Measurements from ENCODE around the gene SFI1.
"Not testable (repeated sequence)": the region's sequence is repeated elsewhere in the genome, so short reads cannot be mapped to it uniquely, and the experiment has no call there.

Gene SFI1

GRCh38 chr22:31493355-31493754 lies 3.0 kb upstream of the SFI1 start:
- DNase-seq: not testable (repeated sequence)

- no peak for DNase-seq
Measured at GRCh38 chr22:31495343-31495742, 993 bp upstream of the SFI1 start.

GRCh38 chr22:31496735-31497146 lies 405 bp downstream of the SFI1 start:
- peak; percentile 61 for DNase-seq

GRCh38 chr22:31497148-31497938 lies 1.0 kb downstream of the SFI1 start:
- DNase-seq: peak; percentile 8

- peak; percentile 17 for DNase-seq
Measured at GRCh38 chr22:31501738-31502137, 5.4 kb downstream of the SFI1 start.

- DNase-seq: no peak
Measured at GRCh38 chr22:31503211-31503964, 7.1 kb downstream of the SFI1 start.

GRCh38 chr22:31504282-31504681 lies 7.9 kb downstream of the SFI1 start:
- DNase-seq: no peak

- not testable (repeated sequence) for DNase-seq
Measured at GRCh38 chr22:31507517-31507916, 11.2 kb downstream of the SFI1 start.

- no peak for DNase-seq
Measured at GRCh38 chr22:31508536-31508935, 12.2 kb downstream of the SFI1 start.

- DNase-seq: no peak
Measured at GRCh38 chr22:31509061-31509762, 12.9 kb downstream of the SFI1 start.

GRCh38 chr22:31520051-31520450 lies 23.7 kb downstream of the SFI1 start:
- no peak for DNase-seq

GRCh38 chr22:31524132-31524531 lies 27.8 kb downstream of the SFI1 start:
- not testable (repeated sequence) for DNase-seq

- DNase-seq: no peak
Measured at GRCh38 chr22:31526270-31526669, 29.9 kb downstream of the SFI1 start.

GRCh38 chr22:31530823-31531195 lies 34.5 kb downstream of the SFI1 start:
- no peak for DNase-seq

- DNase-seq: no peak
Measured at GRCh38 chr22:31532060-31532459, 35.7 kb downstream of the SFI1 start.

GRCh38 chr22:31533374-31533773 lies 37.0 kb downstream of the SFI1 start:
- no peak for DNase-seq

GRCh38 chr22:31537019-31537535 lies 40.7 kb downstream of the SFI1 start:
- DNase-seq: no peak

GRCh38 chr22:31538815-31539214 lies 42.5 kb downstream of the SFI1 start:
- no peak for DNase-seq

- DNase-seq: not testable (repeated sequence)
Measured at GRCh38 chr22:31540166-31540565, 43.8 kb downstream of the SFI1 start.

GRCh38 chr22:31540966-31541365 lies 44.6 kb downstream of the SFI1 start:
- no peak for DNase-seq

- DNase-seq: no peak
Measured at GRCh38 chr22:31544481-31545480, 48.4 kb downstream of the SFI1 start.

- DNase-seq: no peak
Measured at GRCh38 chr22:31550871-31551370, 54.6 kb downstream of the SFI1 start.

Measured in hematopoietic multipotent progenitor cell treated with erythropoietin and hydrocortisone succinate and interleukin-3 and kit ligand, for 4 days (in vitro differentiated cells).